ENCODE data around the gene COX10.

- TF ChIP-seq, protein P1, sequence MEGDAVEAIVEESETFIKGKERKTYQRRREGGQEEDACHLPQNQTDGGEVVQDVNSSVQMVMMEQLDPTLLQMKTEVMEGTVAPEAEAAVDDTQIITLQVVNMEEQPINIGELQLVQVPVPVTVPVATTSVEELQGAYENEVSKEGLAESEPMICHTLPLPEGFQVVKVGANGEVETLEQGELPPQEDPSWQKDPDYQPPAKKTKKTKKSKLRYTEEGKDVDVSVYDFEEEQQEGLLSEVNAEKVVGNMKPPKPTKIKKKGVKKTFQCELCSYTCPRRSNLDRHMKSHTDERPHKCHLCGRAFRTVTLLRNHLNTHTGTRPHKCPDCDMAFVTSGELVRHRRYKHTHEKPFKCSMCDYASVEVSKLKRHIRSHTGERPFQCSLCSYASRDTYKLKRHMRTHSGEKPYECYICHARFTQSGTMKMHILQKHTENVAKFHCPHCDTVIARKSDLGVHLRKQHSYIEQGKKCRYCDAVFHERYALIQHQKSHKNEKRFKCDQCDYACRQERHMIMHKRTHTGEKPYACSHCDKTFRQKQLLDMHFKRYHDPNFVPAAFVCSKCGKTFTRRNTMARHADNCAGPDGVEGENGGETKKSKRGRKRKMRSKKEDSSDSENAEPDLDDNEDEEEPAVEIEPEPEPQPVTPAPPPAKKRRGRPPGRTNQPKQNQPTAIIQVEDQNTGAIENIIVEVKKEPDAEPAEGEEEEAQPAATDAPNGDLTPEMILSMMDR (conservative IDR thresholded peaks at IDR 0.05 in 1 of 2, IDR thresholded peaks at IDR 0.05 in 1 of 2; ENCODE audit: extremely low read depth in 1 of 2, insufficient read depth in 1 of 2, low read depth in 1 of 2, low read length in 2 of 2), result no peak
- no peak for TF ChIP-seq EZH2 (IDR thresholded peaks at IDR 0.05; ENCODE audit: borderline replicate concordance, low read length)
Measured at GRCh38 chr17:14206891-14207290, 137.6 kb downstream of the COX10 start.
